ENCODE results near the gene MAP2.

GRCh38 chr2:209600341-209601171 lies 176.7 kb downstream of the MAP2 start:
- TF ChIP-seq, protein P1, sequence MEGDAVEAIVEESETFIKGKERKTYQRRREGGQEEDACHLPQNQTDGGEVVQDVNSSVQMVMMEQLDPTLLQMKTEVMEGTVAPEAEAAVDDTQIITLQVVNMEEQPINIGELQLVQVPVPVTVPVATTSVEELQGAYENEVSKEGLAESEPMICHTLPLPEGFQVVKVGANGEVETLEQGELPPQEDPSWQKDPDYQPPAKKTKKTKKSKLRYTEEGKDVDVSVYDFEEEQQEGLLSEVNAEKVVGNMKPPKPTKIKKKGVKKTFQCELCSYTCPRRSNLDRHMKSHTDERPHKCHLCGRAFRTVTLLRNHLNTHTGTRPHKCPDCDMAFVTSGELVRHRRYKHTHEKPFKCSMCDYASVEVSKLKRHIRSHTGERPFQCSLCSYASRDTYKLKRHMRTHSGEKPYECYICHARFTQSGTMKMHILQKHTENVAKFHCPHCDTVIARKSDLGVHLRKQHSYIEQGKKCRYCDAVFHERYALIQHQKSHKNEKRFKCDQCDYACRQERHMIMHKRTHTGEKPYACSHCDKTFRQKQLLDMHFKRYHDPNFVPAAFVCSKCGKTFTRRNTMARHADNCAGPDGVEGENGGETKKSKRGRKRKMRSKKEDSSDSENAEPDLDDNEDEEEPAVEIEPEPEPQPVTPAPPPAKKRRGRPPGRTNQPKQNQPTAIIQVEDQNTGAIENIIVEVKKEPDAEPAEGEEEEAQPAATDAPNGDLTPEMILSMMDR (IDR thresholded peaks at IDR 0.05) = no peak
- no peak for TF ChIP-seq POLR2A (IDR thresholded peaks at IDR 0.05)
